Breast epithelium (tissue), 4 donors: ENCODE results near the gene PBX4. TPM values are rescaled to one million over a fixed set of nuclear protein-coding genes. Genes with fewer than 3 reads are reported as not detected.

ENCODE experiments used
- DNase-seq, 2 donors: peaks; one replicate each; pipeline ENCODE4 v3.0.0-alpha.2; 2019; ENCODE audit warnings: low spot score in 2 of 2
- H3K27ac ChIP-seq, 2 donors: fragments of 200-600 bp; sonication (generic) in 1 of 2; one replicate each; pipeline ENCODE4 v1.5.1; 2016 to 2019; ENCODE audit warnings: mild to moderate bottlenecking in 1 of 2
- H3K27me3 ChIP-seq, 2 donors: fragments of 200-600 bp; sonication (generic) in 1 of 2; one replicate each; pipeline versions ENCODE4 v1.5.1 to v1.6.0; 2017 to 2019; ENCODE audit warnings: control low read depth in 1 of 2, mild to moderate bottlenecking in 1 of 2
- H3K36me3 ChIP-seq: fragments of 200-600 bp; one replicate; pipeline ENCODE4 v1.5.1; 2019
- H3K4me1 ChIP-seq, 2 donors: fragments of 200-600 bp; sonication (generic); one replicate each; pipeline ENCODE4 v1.5.1; 2016 to 2019; ENCODE audit warnings: control low read depth in 1 of 2
- H3K4me3 ChIP-seq, 3 donors: fragments of 200-600 bp; sonication (generic); 1 replicate in 2 of 3; 2 replicates in 1 of 3; pipeline ENCODE4 v1.5.1; 2016 to 2019; ENCODE audit warnings: mild to moderate bottlenecking in 3 of 3, moderate library complexity in 2 of 3
- H3K9me3 ChIP-seq, 2 donors: fragments of 200-600 bp; sonication (generic) in 1 of 2; one replicate each; pipeline ENCODE4 v1.5.1; 2016 to 2019; ENCODE audit warnings: control low read depth in 1 of 2
- POLR2A ChIP-seq: fragments of 450-650 bp; IDR thresholded peaks from one replicate; pipeline ENCODE4 v1.6.1; 2016; ENCODE audit warnings: antibody characterized with exemption, mild to moderate bottlenecking, moderate library complexity
- POLR2AphosphoS5 ChIP-seq, 3 donors: sonication (generic); formaldehyde crosslinking; IDR thresholded peaks; one replicate each; pipeline ENCODE4 v1.6.1; 2017; ENCODE audit warnings: antibody characterized with exemption in 3 of 3
- intact Hi-C: fragments of 100-400 bp; cut with DNase I; formaldehyde crosslinking; loops from one replicate; pipeline ENCODE4 v1.15.1; 2023; ENCODE audit warnings: low total_unique reads
- total RNA-seq, 3 donors: library from RNA; depleted of rRNA; stranded (reverse); fragments of >200 nt; gene quantifications; one replicate each; pipeline ENCODE4 v1.1.0, GENCODE V29; 2016
- TF ChIP-seq, protein P1 (sequence below), 3 donors: fragments of 450-650 bp; IDR thresholded peaks; one replicate each; pipeline ENCODE4 v1.5.1; 2016 to 2017; ENCODE audit warnings: antibody characterized with exemption in 3 of 3, mild to moderate bottlenecking in 3 of 3, moderate library complexity in 3 of 3

Gene PBX4
- total RNA-seq, 3 donors from 2014 or later, result 3.4 to 5.9 (median 5.6) TPM

GRCh38 chr19:19649155-19649554 is 30.7 kb upstream of the PBX4 start:
- intact Hi-C loops, result loop anchor here (5.0 kb wide), 1 partner anchor 117 kb away; no protein-coding TSS in a partner anchor
- no peaks in the 10 kb centered on the region for H3K4me1 ChIP-seq
- H3K27ac ChIP-seq, result no peak overlapping the region
- no peaks in the 10 kb centered on the region for H3K9me3 ChIP-seq
- H3K4me3 ChIP-seq, result no peak overlapping the region
- no peak for DNase-seq
- no peak for TF ChIP-seq POLR2AphosphoS5 (IDR thresholded peaks at IDR 0.05)
- TF ChIP-seq, protein P1, sequence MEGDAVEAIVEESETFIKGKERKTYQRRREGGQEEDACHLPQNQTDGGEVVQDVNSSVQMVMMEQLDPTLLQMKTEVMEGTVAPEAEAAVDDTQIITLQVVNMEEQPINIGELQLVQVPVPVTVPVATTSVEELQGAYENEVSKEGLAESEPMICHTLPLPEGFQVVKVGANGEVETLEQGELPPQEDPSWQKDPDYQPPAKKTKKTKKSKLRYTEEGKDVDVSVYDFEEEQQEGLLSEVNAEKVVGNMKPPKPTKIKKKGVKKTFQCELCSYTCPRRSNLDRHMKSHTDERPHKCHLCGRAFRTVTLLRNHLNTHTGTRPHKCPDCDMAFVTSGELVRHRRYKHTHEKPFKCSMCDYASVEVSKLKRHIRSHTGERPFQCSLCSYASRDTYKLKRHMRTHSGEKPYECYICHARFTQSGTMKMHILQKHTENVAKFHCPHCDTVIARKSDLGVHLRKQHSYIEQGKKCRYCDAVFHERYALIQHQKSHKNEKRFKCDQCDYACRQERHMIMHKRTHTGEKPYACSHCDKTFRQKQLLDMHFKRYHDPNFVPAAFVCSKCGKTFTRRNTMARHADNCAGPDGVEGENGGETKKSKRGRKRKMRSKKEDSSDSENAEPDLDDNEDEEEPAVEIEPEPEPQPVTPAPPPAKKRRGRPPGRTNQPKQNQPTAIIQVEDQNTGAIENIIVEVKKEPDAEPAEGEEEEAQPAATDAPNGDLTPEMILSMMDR (IDR thresholded peaks at IDR 0.05), result no peak
- TF ChIP-seq POLR2A, result no peak
- no peaks in the 10 kb centered on the region for H3K27me3 ChIP-seq
- peaks cover 19% of the 10 kb centered on the region for H3K36me3 ChIP-seq

- Histone ChIP-seq H3K36me3 (peaks cover 15% of the 10 kb centered on the region), H3K4me1 (no peaks in the 10 kb centered on the region), H3K9me3 (no peaks in the 10 kb centered on the region), H3K27ac (no peak overlapping the region), H3K27me3 (no peaks in the 10 kb centered on the region), H3K4me3 (no peak overlapping the region)
- intact Hi-C loops, result loop anchor here (5.0 kb wide), 1 partner anchor 115 kb away; no protein-coding TSS in a partner anchor
- no peak for DNase-seq
- TF ChIP-seq, protein P1 (IDR thresholded peaks at IDR 0.05), result no peak
- no peak for TF ChIP-seq POLR2A
- no peak for TF ChIP-seq POLR2AphosphoS5 (IDR thresholded peaks at IDR 0.05)
Measured at GRCh38 chr19:19647037-19647835, 28.7 kb upstream of the PBX4 start.

GRCh38 chr19:19645233-19645870 is 26.9 kb upstream of the PBX4 start:
- no peaks in the 10 kb centered on the region for H3K27me3 ChIP-seq
- H3K27ac ChIP-seq, result no peak overlapping the region
- H3K4me1 ChIP-seq, result no peaks in the 10 kb centered on the region
- intact Hi-C loops, result loop anchor here (5.0 kb wide), 1 partner anchor 113 kb away; no protein-coding TSS in a partner anchor
- no peak overlapping the region for H3K4me3 ChIP-seq
- TF ChIP-seq POLR2A (no peak), POLR2AphosphoS5 (IDR thresholded peaks at IDR 0.05) (no peak)
- TF ChIP-seq, protein P1 (IDR thresholded peaks at IDR 0.05), result no peak
- H3K36me3 ChIP-seq, result peaks cover 10% of the 10 kb centered on the region
- DNase-seq, result no peak
- no peaks in the 10 kb centered on the region for H3K9me3 ChIP-seq

DNA sequence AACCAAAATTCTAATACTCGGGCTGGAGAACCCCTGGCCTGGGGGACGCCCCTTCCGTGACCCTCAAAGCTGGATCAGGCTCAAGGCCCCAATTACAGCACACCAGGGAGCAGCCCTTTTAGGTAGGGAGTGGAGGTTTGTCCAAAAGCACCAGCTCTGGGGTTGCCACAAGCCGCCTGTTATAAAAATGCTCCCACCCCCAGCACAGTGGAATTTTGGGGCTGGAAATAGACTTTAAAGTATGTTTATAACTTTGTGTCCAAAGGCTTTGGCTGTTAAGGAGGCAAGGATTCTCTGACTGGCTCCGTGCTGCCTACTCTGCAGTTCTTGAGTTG is 25.5 kb upstream of the PBX4 start:
- no peak for DNase-seq
- no peaks in the 10 kb centered on the region for H3K27me3 ChIP-seq
- peak overlapping the region; percentile 63 to 80 for H3K27ac ChIP-seq
- H3K36me3 ChIP-seq, result peaks cover 10% of the 10 kb centered on the region
- no peaks in the 10 kb centered on the region for H3K4me1 ChIP-seq
- intact Hi-C loops, result no loop called here
- H3K4me3 ChIP-seq, result peak overlapping the region; percentile 68 to 85 (median 78)
- TF ChIP-seq POLR2A (no peak), POLR2AphosphoS5 (IDR thresholded peaks at IDR 0.05) (no peak)
- TF ChIP-seq, protein P1 (IDR thresholded peaks at IDR 0.05), result no peak
- no peaks in the 10 kb centered on the region for H3K9me3 ChIP-seq
